Activated gamma-delta T cell treated with anti-CD3 and anti-CD28 coated beads, Interleukin-2, amount 50 U/mL, for 16 hours (primary cell): ENCODE measurements around the gene ZNF43.
A peak's percentile ranks its signal among the peaks of the same experiment; 100 is the strongest.
"Not testable (repeated sequence)": the region's sequence is repeated elsewhere in the genome, so short reads cannot be mapped to it uniquely, and the experiment has no call there.

Experiments
- DNase-seq: peaks from one replicate; pipeline ENCODE4 v3.0.0-alpha.2; 2020; ENCODE audit warnings: low read depth

Gene ZNF43

GRCh38 chr19:21835810-21836444, at the start of gene ZNF43:
TSS of gene ZNF43 (minus strand) at chr19:21836182. CDS start at chr19:21836038, 144 bp downstream.
- DNase-seq, result peak; percentile 89

DNA sequence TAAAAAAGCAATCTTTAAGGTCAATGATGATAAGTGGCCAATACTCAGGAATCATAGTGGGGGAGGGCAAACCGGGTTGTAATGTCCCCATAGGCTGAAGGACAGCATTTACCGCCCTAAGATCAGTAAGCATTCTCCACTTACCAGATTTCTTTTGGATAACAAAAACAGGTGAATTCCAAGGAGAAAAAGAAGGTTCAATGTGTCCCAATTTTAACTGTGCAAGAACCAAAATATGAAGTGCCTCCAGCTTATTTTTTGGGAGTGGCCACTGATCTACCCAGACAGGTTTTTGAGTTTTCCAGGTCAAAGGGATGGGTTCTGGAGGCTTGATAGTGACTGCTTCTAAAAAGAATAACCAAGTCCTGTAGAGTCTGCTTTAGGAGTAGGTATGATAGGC, 49.5 kb upstream of the ZNF43 start:
- DNase-seq, result not testable (repeated sequence)

DNA sequence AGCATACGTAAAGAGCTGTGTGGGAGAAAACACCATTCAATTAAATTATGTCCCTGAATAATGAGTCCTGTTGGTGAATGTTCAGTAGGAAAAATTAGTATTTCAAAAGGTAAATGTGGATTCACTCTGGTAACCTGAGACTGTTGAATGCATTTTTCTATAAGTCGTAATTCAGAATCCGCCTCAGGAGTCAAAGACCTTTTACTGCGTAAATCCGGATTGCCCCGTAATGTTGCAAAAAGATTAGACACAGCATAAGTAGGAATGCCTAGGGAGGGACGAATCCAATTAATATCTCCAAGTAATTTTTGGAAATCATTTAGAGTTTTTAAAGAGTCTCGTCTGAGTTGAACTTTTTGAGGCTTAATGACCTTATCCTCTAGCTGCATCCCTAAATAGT, 48.8 kb upstream of the ZNF43 start:
- not testable (repeated sequence) for DNase-seq

- no peak for DNase-seq
Measured at GRCh38 chr19:21883516-21883915, 47.5 kb upstream of the ZNF43 start.

- DNase-seq, result not testable (repeated sequence)
Measured at GRCh38 chr19:21880761-21881160, 44.8 kb upstream of the ZNF43 start.

GRCh38 chr19:21878646-21879045, 42.7 kb upstream of the ZNF43 start:
- no peak for DNase-seq

GRCh38 chr19:21877976-21878375, 42.0 kb upstream of the ZNF43 start:
- DNase-seq, result no peak

GRCh38 chr19:21876608-21877007, 40.6 kb upstream of the ZNF43 start:
- DNase-seq, result not testable (repeated sequence)

DNA sequence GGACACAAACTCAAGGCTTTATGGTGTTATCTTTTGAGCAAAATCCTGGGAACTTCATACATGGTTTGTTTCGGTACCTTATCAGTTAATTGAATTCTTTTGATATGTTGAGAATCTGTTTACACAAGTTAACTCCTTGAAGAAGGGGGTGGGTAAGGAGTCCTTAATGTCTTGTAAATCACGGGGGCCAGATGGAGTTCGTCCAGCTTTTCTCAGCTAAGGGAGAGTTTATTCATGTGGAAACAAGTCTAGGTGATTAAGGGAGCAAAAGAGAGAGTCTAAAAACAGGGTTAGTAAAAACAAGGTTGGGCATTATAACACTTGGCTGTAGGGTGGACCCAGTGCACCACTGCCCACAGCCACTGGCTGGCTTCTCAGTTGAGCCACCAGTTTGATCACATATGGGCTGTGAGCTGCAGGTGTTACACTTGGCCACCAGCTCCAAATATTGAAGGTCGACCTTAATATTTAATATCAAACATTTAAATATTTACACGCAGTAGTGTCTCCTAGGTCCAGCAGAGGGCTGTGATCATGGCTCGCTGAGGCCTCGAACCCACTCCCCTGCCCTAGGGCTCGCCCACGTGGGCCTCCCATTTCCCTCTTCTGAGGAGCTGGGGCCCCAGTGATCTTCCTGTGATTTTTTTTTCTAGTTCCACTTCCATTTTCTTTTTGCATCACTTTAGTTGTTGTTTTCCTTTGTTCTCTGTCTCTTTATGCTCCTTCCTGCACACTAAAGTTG, 21.0 kb upstream of the ZNF43 start:
- DNase-seq, result no peak

DNA sequence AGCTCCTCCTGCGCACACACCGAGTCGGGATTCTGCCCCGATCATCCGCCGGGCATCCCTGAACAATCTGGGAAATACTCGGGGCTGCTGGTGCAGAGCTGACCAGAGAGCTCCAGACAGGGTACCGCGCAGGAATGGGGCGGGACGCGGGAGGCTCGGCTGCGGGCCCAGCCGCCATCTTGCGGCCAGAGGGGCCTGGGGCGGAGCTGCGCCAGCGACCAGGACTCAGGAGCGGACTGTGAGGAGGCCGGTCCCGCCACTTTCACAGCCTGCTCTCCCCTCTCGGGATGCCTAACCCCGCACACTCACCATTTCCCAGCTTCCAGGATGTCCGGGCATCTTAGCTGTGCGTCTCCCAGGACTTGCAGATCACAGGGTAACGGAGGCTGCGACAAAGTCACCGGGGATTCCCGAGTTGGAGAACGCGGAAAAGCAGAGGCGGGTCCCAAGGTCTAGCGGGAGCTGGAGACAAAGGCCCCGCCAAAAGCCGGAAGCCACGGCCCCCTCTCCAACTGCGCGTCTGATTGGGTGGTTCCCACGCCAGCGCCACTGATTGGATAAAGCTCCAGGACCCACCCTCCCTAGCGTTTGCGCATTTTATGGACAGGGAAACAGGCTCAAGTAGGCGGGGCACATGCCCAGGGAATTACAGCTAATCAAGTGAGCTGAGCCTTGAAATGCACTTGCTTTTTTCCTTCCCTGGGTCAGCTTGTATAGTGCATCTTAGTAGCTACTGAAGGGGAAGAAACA, 15.8 kb upstream of the ZNF43 start:
- peak; percentile 83 for DNase-seq

DNA sequence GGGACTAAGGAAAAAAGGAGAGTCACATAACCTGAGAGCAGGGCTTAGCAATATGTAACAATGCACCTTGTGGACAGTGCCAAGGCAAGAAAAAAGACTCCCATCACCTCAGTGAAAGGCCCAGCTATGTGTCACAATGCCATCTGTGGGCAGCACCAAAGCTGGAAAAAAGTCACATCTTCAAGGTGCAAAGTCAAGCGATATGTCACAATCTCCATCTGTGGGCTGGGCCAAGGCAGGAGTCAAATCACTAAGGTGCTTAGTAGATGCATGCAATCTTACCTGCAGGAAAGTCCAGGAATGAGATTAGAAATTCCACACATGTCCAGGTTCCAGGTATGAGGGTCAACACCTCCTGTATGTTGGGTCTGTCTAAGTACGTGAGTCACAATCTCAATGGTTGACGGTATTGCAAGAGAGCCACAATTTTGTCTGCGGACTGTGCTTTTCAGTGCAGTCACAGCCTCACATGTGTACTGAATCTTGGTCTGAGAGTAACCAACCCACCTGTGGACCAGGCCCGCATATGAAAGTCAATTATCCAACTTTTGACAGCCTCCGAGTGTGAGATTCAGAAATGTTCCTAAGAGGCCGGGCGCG, 14.8 kb upstream of the ZNF43 start:
- no peak for DNase-seq

GRCh38 chr19:21848706-21849105, 12.7 kb upstream of the ZNF43 start:
- DNase-seq, result no peak

GRCh38 chr19:21843081-21843480, 7.1 kb upstream of the ZNF43 start:
- no peak for DNase-seq

DNA sequence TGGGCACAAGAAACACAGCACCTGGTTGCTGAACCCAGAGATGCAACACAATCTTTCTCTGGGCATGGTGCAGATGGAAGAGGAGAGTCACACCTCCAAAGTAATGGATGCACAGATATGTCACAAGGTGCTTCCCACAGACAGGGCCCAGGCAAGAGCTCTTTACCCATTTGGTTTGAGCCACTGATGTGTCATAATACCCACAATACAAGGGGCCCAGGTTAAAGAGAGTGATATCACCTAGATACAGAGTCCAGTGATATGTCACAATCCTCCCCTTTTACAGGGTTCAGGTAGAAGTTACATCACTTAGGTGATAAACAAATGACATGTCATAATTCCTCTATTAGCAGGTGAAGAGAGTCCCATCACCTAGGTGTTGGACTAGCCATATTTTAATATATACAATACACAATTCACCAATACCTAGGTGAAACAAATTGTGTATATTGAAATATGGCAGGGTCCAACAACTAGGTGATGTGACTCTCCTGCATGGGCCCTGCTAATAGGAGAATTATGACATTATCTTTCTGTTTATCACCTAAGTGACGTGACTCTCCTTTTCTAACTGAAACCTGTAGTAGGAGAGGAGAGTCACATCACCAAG, 5.6 kb upstream of the ZNF43 start:
- DNase-seq, result no peak

DNA sequence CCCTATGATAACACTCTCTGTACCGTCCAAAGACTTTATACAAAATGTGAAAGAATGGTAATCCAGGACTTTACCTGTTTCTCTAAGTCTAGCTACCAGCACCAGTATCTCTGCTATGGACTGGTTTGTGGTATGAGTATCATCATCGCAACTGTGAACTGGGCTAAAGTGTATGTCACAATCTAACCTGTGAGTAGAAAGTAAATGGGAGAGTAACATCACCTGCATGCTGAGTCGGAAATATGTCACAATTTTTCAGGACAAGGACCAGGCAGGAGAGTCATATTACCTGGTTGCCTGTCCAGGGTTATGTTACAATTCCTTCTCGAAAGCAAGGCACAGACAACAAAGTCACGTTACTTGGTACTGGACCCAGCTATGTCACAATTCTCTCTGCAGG, 5.1 kb upstream of the ZNF43 start:
- DNase-seq, result no peak

- no peak for DNase-seq
Measured at GRCh38 chr19:21839976-21840375, 4.0 kb upstream of the ZNF43 start.

DNA sequence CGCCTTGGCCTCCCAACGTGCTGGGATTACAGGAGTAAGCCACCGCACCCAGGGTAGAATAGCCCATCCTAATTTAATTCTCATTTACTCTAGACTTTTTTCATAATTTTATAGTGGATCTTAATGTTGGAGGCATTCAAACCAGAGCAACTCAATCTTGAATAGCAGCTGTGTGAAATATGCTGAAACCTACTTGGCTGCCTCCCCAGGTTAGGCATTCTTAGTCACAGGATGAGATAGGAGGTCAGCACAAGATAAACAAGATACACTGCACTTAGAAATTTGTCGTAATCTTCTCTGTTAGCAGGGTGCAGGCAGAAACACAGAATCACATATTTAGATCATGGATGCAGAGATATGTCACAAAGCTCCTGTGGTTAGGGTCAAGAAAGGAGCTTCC, 2.7 kb upstream of the ZNF43 start:
- no peak for DNase-seq

DNA sequence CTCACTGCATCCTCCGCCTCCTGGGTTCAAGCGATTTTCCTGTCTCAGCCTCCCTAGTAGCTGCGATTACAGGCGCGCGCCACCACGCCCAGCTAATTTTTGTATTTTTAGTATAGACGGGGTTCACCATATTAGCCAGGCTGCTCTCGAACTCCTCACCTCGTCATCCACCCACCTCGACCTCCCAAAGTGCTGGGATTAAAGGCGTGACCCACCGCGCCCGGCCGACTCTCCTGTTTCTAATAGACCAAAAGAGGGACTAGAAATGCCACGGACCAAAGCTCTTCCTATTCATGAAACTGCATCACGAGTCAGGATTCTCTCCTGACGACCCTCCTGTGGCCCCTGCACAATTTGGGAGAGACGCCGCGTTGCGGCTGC, 563 bp downstream of the ZNF43 start:
- DNase-seq, result no peak

- DNase-seq, result no peak
Measured at GRCh38 chr19:21833733-21834132, 2.2 kb downstream of the ZNF43 start.

GRCh38 chr19:21824679-21825078, 11.3 kb downstream of the ZNF43 start:
- no peak for DNase-seq

DNA sequence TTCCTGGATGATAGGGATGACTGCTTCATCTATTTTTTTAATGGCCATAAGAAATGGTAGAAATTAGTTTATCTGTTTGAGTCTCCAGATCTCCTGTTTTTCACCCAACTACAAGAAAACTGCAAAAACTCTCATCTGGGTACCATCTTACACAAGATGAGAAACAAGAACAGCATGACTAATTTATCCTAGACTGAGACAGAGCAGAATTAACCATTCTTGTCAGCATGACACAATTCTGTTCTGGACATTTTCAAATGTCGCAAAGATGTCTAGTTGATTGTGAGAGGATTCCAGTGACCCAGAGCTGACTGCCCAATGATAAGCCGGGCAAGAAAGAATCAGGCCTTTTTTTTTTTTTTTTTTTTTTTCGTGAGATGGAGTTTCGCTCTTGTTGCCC, 12.8 kb downstream of the ZNF43 start:
- DNase-seq, result no peak

- DNase-seq, result no peak
Measured at GRCh38 chr19:21812448-21812847, 23.5 kb downstream of the ZNF43 start.
